ENCODE results near the gene SUSD5.
"Not testable (repeated sequence)": the region's sequence is repeated elsewhere in the genome, so short reads cannot be mapped to it uniquely, and the experiment has no call there.

GRCh38 chr3:33181641-33182040 is 37.0 kb downstream of the SUSD5 start:
- TF ChIP-seq CTCF (conservative IDR thresholded peaks at IDR 0.05; ENCODE audit: low read depth, low read length); RAD21 (IDR thresholded peaks at IDR 0.05; ENCODE audit: low read length); POLR2A (IDR thresholded peaks at IDR 0.05; ENCODE audit: low read depth, low read length); NFE2L2 (IDR thresholded peaks at IDR 0.05; ENCODE audit: low read depth, low read length); BHLHE40 (IDR thresholded peaks at IDR 0.05; ENCODE audit: low read depth, low read length); MAFK (IDR thresholded peaks at IDR 0.05; ENCODE audit: low read depth, low read length); ELK1 (IDR thresholded peaks at IDR 0.05; ENCODE audit: borderline replicate concordance, low read depth, low read length); CEBPB (IDR thresholded peaks at IDR 0.05; ENCODE audit: low read depth, low read length): not testable (repeated sequence)

All from IMR-90 (cell line).